Activated T-helper 1 cell treated with Interleukin-2 at 50 U/mL for 16 hours (primary cell): ENCODE data around the gene UTP15.
A peak's percentile ranks its signal among the peaks of the same experiment; 100 is the strongest.

Source experiments
- DNase-seq: peaks from one replicate; pipeline ENCODE4 v3.0.0-alpha.2; 2020; ENCODE audit warnings: low read depth

UTP15 gene

DNA sequence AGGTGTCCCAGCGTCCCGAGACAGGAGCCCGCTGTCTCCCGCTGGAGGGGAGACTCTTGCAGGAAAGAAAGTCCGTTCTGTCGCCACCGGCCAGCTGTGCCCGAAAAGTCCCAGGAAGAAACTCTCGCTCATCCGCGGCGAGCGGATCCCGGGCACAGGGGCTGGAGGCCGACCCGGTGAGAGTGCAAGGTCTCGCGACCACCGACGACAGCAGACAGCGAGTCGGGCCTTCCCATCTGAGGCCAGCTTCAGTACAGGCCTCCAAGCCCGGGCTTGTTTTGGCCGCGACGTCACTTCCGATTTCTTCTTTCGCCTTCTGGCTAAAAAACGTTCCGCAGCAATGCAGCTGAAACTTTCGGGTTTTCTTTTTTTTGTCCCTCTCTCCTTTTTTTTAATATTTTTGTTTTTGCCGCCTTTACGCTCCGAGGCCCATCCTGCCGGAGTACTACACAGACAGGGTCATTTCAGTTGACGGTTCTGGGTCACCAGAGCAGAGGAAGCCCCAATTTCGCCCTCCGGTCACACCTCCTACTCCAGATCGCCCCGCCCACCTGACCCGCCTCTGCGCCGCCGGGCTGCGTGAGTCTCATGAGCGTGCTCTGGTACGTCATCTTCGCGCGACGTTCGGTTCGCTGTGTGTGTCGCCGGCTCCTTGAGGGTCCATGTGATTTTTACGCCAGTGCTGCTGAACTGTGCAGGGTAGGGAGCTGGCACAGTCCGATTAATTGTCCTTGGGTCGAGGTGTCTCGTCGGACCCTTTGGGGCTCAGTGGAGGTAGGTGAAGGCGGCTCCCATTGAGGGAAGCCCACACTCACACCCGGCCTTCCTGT is at the start of gene UTP15, which contains the start of gene ANKRA2:
TSS of gene UTP15 (plus strand) at position 605 of the 830 bp plus-strand sequence. CDS start 1,602 bp downstream, outside the sequence.
TSS of gene ANKRA2 (minus strand) at position 501 of the 830 bp plus-strand sequence. CDS start 2,758 bp downstream, outside the sequence.
- peak; percentile 96 for DNase-seq

DNA sequence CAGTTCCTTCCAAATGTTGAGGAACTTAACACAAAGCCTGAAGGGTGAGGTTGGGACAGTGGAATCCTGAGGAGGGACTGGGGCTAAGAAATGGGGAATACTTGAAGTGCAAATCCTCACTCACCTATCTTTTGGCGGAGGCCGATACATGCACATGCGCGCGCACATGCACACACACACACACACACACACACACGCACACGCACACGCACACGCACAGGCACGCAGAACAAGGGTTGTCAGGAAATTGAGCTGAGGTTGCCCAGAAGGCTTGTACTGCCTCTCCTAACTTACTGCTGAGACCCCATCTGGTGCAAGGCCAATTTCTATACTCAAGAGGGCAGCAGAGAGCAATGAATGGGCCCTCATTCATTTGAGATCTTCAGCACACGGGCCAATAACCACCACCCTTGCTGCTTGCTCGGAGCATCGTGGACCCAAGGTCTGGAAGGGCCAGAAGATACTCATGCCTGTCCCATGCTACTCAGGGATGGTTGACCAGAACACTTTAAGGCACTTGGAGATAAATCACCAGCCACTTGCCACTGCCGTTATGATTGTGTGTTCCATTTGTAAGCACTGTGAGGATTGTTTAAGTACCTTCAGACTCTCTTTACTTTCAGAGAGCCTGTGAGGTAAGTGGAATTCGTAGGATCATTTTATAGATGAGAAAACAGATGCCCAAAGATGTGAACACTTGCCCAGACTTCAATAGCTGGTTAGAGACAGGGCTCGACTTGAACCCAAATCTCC is 45.8 kb upstream of the UTP15 start:
- DNase-seq = peak; percentile 39

DNA sequence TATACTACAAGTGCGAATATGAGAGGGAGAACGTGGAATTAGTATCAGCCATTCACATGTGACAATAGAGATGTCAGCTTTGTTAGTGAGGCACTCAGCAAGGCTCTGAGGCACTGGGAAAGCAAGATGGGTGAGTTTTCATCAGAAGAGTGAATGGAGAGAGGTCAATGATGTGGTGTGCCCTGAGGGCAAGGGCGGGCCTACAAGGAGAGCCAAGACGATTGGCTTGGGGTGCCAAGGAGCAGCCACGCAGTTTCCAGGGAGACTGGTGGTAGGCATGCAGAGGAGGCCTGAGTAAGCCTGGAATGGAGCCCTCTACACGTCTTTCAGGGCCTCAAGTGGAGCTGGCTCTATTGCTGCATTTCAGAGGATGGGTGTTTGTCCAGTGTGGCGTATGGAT is 42.6 kb upstream of the UTP15 start:
- DNase-seq = no peak

GRCh38 chr5:73523861-73524260 is 41.7 kb upstream of the UTP15 start:
- no peak for DNase-seq

DNA sequence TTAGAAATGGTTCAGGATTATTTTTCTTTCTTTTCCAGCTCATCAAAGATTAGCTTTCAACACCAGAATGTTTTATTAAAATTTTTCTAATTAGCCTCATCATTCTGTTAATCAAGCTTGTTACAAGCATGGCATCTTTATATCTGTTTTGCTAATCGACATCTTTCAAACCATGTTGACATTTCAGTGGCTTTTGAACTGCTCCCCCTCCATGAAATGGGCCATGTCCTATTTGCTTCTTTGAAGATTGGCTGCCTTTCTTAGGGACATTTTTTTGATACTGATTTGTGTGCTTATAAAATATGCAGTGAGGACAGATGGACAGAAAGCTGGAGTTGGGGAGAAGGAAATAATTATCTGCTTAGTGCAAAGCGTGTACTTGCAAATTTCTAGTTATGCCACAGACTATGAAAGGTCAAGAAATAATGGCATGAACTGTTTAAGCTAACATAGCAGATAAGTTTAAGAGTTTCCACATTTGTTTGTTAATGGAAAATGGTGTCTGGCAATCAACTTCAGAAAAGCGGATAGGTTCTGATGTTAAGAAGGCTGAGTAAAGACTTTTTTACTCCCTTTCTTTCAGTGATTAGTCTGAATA is 39.8 kb upstream of the UTP15 start:
- no peak for DNase-seq

DNA sequence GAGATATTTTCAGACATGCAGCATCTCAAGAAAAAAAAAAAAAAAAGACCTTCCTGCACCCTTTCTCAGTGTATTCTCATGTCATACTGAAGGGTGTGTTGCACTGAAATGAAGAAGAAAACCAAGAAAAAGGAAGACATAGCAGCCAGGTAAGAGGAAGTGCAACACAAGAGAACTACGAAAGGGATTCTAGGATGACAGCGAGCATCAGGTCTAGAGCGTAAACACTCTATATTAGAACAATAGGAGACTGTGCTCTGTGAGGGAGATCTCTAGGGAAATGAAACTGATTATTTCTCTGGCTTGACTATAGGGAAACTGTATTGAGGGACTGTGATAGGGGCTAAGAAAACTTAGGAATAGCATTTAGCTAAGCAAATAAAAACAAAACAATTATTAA is 37.3 kb upstream of the UTP15 start:
- no peak for DNase-seq

DNA sequence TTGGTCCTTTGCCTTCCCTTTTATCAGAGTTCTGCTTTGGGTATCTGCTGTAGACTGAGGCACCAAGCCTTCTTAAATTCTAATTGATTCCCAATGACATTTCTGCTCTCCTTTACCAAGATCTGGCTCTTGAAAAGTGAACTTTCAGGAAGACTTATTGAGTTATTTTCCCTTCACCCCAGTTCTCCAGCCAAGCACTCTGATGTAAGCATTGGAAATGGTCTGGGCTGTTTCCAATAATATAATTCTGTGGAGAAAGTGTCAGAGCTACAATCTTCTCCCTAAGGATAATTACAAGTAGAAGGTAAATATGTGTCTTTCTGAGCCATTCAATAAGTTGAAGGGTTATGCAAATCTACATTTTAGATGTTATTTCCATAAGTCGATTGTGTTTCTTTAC is 36.5 kb upstream of the UTP15 start:
- no peak for DNase-seq

- no peak for DNase-seq
These were observed 34.2 kb upstream of the UTP15 start for GRCh38 chr5:73531356-73531755.

DNA sequence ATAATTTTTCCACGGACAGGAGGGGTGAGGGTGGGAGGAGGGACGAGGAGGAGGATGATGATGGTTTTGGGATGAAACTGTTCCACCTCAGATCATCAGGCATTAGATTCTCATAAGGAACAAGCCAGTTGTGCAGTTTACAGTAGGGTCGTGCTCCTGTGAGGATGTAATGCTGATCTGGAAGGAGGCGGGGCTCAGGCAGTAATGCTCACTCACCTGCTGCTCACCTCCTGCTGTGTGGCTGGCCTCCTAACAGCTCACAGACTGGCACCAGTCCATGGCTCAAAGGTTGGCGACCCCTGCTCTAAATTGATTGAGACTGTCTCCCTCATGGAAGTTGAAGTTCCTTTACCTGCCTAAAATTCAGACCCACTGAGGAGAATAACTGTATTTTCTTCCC is 33.3 kb upstream of the UTP15 start:
- no peak for DNase-seq

- no peak for DNase-seq
These were observed 31.4 kb upstream of the UTP15 start for GRCh38 chr5:73534011-73534644.

GRCh38 chr5:73534971-73535370 is 30.6 kb upstream of the UTP15 start:
- DNase-seq = no peak

DNA sequence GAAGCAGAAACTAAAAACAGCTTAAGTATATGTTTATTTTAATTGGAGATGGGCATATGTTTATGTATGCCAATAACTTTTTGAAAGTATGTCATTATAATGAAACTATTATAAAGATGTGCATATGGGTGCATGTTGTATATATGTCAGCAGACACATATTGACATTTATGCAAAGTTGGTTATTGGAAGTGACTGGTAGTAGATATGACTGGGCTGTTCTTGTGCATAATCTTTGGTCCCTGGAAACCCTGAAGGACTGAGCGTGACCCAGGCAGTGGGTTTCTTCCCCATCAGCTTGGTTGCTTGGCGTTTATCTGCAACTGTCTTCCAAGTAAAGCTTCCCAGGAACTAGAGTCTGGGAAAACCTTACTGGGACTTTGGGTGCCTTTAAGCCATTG is 25.8 kb upstream of the UTP15 start:
- DNase-seq = no peak

GRCh38 chr5:73540192-73540591 is 25.4 kb upstream of the UTP15 start:
- no peak for DNase-seq

- DNase-seq = no peak
These were observed 23.5 kb upstream of the UTP15 start for GRCh38 chr5:73542020-73542419.

GRCh38 chr5:73544429-73545402 is 20.8 kb upstream of the UTP15 start:
- DNase-seq = no peak

DNA sequence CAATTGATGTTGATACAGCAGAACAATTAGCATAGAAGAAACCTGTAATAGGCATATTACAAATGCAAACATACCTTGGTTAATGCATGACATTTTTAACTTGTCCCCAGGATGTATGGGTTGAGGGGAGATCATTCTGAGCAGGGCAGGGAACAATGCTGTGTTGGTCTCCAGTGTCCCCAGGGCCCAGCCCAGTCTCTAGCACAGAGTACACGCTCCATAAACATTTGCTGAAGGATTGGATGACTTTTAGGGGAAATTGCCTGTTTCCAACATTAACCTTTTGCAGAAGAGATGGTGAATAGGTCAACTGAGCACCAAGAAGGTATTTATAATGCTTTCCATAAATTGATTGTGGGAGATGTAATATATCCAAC is 20.2 kb upstream of the UTP15 start:
- DNase-seq = no peak

- DNase-seq = no peak
These were observed 15.5 kb upstream of the UTP15 start for GRCh38 chr5:73550016-73550415.

DNA sequence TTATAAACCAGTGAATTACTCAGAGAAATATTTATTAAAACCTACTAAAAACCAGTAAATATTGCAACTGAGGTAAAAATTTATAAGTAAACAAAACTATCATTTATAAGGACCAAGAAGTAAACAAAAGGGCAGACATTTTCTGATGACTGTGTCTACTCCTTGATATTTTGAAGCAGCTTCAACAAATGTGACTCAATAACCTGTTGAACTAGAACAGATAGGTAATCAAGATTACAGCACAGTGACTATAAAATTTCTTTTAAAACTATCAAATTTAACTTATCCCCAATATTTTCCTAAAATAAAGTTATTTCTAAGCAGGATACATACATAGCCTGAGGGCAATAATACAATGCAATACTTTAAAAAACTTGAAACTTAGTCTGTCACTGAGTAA is 12.9 kb upstream of the UTP15 start:
- DNase-seq = no peak

DNA sequence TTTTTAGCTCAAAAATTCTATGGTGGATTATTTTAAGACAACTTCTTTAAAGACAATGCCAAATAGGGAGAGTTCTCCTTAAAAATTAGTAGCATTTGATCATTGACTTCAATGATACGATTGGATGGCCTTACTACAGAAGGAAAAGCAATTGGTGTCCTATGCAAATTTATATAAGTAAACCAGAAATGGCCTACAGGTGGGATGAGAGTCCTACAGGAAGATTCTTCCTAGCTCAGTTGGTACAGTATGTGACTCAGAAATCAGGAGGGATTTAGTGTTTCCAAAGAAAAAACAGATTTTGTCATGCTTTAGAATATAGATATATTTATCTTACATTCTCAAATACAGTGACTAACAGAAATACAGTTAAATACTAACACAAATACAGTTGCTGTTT is 6.6 kb upstream of the UTP15 start:
- DNase-seq = no peak

DNA sequence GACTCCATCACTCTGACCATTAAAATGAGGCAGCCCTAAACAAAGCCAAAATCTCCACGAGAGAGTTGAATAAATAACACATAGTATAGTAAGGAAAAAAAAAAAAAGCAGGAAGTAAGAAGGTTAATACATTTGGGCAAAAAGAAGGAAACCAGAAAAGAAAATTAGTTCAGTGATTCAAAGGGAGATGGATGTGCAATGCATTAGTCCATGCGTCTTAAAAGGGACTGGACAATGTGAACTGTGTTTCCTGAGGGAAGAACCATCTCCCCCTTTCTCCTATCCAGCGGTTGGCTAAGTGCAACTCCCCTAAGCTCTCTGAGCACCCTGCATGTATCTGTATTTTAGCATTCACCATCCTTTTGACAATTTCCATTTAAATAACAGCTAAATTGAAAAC is 1.5 kb upstream of the UTP15 start:
- no peak for DNase-seq

DNA sequence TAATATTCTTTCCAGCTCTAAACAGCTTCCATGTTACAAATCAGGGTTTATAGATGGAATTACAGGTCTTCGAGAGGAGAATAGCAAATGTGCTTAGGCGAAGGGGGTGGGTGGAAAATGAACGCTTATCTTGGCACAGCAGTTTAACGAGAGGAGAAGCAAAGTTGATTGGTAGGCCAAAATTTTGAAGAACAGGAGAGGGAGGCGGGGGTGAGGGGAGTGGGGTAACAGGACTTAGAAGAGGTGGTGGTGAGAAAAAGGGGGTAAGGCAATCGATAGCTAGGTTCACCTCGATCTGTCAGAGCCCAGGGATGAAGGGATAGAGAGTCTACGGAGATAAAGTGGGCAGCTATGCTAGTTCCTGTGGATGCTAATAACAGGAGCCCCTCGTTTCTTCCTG is 868 bp upstream of the UTP15 start:
- no peak for DNase-seq
